Measurements from ENCODE around the gene CFAP61.

Gene CFAP61

DNA sequence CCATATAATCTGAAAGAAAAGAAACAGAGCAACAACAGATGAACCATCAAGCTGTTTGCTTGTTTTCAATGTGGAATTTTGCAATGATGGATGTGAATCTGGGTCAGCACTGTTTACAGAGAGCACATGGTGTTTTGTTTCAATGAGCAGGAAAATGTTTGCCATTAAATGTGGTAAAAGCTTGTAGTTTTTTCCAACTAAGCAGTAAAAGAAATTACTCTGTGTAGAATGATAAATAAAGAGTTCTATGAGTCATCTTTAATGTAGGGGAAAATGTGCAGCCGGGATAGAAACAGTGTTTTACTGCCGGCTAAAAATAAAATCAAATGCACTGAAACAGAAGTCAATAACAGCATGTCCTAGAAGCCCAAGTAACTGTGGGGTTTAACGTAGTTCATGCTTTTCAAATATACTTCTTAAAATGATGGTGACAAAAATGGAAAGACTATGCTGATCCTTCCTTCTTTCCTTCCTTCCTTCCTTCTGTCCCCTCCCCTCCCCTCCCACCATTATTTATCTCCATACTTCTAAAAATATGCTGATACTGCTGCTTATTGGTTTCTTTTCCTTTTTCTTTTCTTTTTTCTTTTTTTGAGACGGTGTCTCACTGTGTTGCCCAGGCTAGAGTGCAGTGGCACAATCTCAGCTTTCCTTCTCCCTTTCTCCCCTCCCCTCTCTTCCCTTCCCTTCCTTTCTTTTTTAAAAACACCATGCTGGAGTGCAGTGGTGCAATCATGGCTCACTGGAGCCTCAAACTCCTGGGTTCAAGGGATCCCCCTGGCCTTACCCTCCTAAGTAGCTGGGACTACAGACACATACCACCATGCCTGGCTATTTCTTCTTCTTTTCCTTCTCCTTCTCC, 41.5 kb upstream of the CFAP61 start:
- no peak overlapping the region for H3K4me3 ChIP-seq (ENCODE audit: low read depth, low read length)
- TF ChIP-seq, protein P1, sequence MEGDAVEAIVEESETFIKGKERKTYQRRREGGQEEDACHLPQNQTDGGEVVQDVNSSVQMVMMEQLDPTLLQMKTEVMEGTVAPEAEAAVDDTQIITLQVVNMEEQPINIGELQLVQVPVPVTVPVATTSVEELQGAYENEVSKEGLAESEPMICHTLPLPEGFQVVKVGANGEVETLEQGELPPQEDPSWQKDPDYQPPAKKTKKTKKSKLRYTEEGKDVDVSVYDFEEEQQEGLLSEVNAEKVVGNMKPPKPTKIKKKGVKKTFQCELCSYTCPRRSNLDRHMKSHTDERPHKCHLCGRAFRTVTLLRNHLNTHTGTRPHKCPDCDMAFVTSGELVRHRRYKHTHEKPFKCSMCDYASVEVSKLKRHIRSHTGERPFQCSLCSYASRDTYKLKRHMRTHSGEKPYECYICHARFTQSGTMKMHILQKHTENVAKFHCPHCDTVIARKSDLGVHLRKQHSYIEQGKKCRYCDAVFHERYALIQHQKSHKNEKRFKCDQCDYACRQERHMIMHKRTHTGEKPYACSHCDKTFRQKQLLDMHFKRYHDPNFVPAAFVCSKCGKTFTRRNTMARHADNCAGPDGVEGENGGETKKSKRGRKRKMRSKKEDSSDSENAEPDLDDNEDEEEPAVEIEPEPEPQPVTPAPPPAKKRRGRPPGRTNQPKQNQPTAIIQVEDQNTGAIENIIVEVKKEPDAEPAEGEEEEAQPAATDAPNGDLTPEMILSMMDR (IDR thresholded peaks at IDR 0.05; ENCODE audit: borderline replicate concordance, insufficient read depth, low read depth, low read length), result no peak

- no peak overlapping the region for H3K4me3 ChIP-seq (ENCODE audit: low read depth, low read length)
- TF ChIP-seq, protein P1 (IDR thresholded peaks at IDR 0.05; ENCODE audit: borderline replicate concordance, insufficient read depth, low read depth, low read length), result no peak
These were observed 39.8 kb upstream of the CFAP61 start for GRCh38 chr20:20012541-20012940.

DNA sequence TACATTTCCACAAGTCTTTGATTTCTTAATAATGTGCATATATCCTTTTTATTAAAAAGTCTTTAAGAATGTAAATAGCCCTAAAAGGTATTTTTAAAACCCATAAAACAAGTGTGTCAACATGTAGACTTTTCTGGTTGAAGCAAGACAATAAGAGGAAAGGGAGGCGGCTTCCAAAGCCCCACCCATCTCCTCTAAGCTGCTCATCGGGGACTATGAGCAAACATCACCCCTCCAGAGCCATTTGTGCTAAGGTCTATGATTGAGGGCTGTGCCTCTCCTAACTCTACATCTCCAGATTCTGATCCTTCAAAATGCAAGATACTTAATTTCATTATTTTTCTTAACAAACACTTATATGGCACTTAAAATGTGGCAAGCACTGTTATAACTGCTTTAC, 37.7 kb upstream of the CFAP61 start:
- TF ChIP-seq, protein P1 (IDR thresholded peaks at IDR 0.05; ENCODE audit: borderline replicate concordance, insufficient read depth, low read depth, low read length), result no peak

DNA sequence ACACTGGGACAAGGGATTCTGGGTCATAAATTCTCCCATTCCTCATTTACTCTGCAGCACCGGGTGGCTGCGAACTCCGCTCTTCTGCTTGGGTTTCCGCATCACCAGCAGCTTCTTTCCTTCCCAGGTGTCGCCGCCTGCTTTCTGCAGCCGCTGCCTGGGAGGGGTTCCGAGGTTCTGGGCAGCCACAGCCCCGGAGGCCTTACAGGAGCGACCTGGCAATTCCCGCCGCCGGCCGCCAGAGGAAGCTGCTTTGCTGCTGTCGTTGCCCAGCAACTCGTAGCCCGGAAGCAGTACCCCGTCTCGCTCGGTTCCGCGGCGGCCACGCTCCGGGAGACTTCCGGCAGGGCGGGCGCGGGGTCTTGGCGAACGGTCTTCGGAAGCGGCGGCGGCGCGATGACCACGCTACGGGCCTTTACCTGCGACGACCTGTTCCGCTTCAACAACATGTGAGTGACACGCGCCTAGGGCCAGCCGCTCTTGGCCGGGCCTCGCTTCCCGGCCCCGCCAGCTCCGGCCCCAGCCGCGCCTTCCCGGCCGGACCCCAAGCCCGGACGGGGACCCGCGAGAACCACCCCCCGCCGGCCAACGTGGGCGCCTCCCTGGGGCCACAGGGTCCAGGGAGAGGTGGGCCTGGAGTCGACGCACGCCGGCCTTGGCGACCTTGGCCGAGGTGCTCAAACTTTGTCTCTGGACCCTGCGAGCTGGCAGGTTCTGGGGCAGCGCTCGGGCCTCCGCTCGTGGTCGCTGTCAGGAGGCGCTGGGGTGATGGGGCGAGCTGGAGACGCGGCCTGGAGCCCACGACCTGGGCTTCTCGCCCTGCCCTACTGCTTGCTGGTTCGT, 35.1 kb upstream of the CFAP61 start, which contains the start of gene NAA20:
Gene NAA20, plus strand, starts transcription at position 362 of the 843 bp plus-strand sequence. Its CDS starts 35 bp downstream, at position 397.
- TF ChIP-seq, protein P1 (IDR thresholded peaks at IDR 0.05; ENCODE audit: borderline replicate concordance, insufficient read depth, low read depth, low read length), result peak; percentile 88
- H3K4me3 ChIP-seq (ENCODE audit: low read depth, low read length), result peak within 1 kb of the TSS; percentile 69

More for the DNA sequence above, 37.7 kb upstream of the CFAP61 start:
- H3K4me3 ChIP-seq (ENCODE audit: low read depth, low read length), result no peak overlapping the region

- TF ChIP-seq, protein P1 (IDR thresholded peaks at IDR 0.05; ENCODE audit: borderline replicate concordance, insufficient read depth, low read depth, low read length), result no peak
- peak overlapping the region; percentile 69 for H3K4me3 ChIP-seq (ENCODE audit: low read depth, low read length)
These were observed 34.5 kb upstream of the CFAP61 start for GRCh38 chr20:20017844-20018185.

DNA sequence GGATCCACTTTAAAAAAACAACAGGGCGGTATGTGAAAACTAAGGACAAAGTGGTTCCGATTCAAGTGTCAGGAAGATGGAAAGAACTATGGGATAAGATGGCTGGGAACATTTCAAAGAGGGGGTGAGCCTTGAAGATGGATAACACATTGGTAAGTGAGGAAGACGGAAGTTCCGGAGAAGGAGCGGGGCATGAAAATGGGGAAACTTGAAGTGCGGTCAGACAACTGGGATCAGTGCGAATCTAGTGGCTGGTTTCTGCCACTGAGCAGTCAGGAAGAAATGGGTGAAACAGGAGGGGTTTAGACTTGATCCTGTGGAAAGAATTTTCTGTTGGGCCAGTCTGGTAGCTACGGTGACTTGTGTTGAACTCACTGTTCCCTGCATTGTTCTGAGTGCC, 34.0 kb upstream of the CFAP61 start:
- H3K4me3 ChIP-seq (ENCODE audit: low read depth, low read length), result no peak overlapping the region
- TF ChIP-seq, protein P1 (IDR thresholded peaks at IDR 0.05; ENCODE audit: borderline replicate concordance, insufficient read depth, low read depth, low read length), result no peak
